H1 (cell line): ENCODE data around the gene CLMP. TPM values are rescaled to one million over a fixed set of nuclear protein-coding genes. Genes with fewer than 3 reads are reported as not detected.

Source experiments
- CTCF ChIA-PET: fragments of 300-600 bp; sonication (Branson Sonifier 250); formaldehyde crosslinking; loops from one replicate; lab custom pipeline; 2021; ENCODE audit not compliant: partially characterized antibody; lab: Charles Lee
- POLR2A ChIA-PET: fragments of 300-600 bp; sonication (Branson Sonifier 250); formaldehyde crosslinking; loops from one replicate; lab custom pipeline; 2021; ENCODE audit warnings: inconsistent platforms; ENCODE audit not compliant: partially characterized antibody; lab: Charles Lee
- DNase-seq, 2 experiments: peaks; one replicate each; pipeline versions ENCODE4 v3.0.0 to v3.0.0-alpha.2; 2010 to 2022; ENCODE audit warnings: low spot score in 2 of 2, low read depth in 1 of 2, mixed read lengths in 1 of 2
- FAIRE-seq: peaks from 2 replicates; lab custom pipeline; 2011; peaks lifted over from hg19 to GRCh38; lab: Jason Lieb, UNC
- H2AFZ ChIP-seq: 2 replicates; pipeline ENCODE4 v1.8.1; 2012; ENCODE audit warnings: low read length, inconsistent platforms
- H2AK5ac ChIP-seq: 2 replicates; pipeline ENCODE4 v1.6.1; 2013; ENCODE audit warnings: low read depth, low read length
- H2BK120ac ChIP-seq: replicated peaks from 2 replicates; pipeline ENCODE3; 2013; ENCODE audit warnings: low read depth, low read length, inconsistent platforms
- H2BK12ac ChIP-seq: 2 replicates; pipeline ENCODE4 v1.6.1; 2013; ENCODE audit warnings: low read depth, low read length
- H2BK15ac ChIP-seq: 2 replicates; pipeline ENCODE4 v1.6.1; 2013; ENCODE audit warnings: low read length
- H2BK20ac ChIP-seq: 2 replicates; pipeline ENCODE4 v1.6.1; 2013; ENCODE audit warnings: low read length
- H2BK5ac ChIP-seq: 2 replicates; pipeline ENCODE4 v1.6.1; 2013; ENCODE audit warnings: low read depth, low read length
- H3K14ac ChIP-seq: 2 replicates; pipeline ENCODE4 v1.6.1; 2013; ENCODE audit warnings: inconsistent platforms; ENCODE audit not compliant: insufficient read length
- H3K18ac ChIP-seq: 2 replicates; pipeline ENCODE4 v1.6.1; 2013; ENCODE audit warnings: low read length; ENCODE audit errors: extremely low read depth
- H3K23ac ChIP-seq: 2 replicates; pipeline ENCODE4 v1.6.1; 2013; ENCODE audit warnings: inconsistent platforms; ENCODE audit not compliant: insufficient read length
- H3K23me2 ChIP-seq: 2 replicates; pipeline ENCODE4 v1.6.1; 2013; ENCODE audit warnings: low read depth, low read length
- H3K27ac ChIP-seq: 2 replicates; pipeline ENCODE4 v1.6.1; 2011; ENCODE audit warnings: low read depth, low read length, inconsistent platforms
- H3K27me3 ChIP-seq, 4 experiments: replicated peaks in 1 of 4; 1 replicate in 1 of 4; 2 replicates in 3 of 4; pipeline versions ENCODE4 v1.6.1 to v1.8.1; 2011 to 2013; ENCODE audit warnings: low read length in 3 of 4, mild to moderate bottlenecking in 3 of 4, inconsistent platforms in 2 of 4, mixed read lengths in 2 of 4, moderate library complexity in 1 of 4; ENCODE audit not compliant: control insufficient read depth in 3 of 4, insufficient read depth in 3 of 4; ENCODE audit errors: extremely low read depth in 1 of 4
- H3K36me3 ChIP-seq, 4 experiments: 2 replicates each; pipeline versions ENCODE4 v1.6.1 to v1.8.1; 2011 to 2013; ENCODE audit warnings: mild to moderate bottlenecking in 4 of 4, low read length in 3 of 4, moderate library complexity in 2 of 4, control low read depth in 1 of 4, inconsistent platforms in 1 of 4; ENCODE audit not compliant: insufficient read depth in 4 of 4, control insufficient read depth in 2 of 4
- H3K4ac ChIP-seq: replicated peaks from 2 replicates; pipeline ENCODE3; 2013; ENCODE audit warnings: low read length, low read depth, mixed read lengths, inconsistent platforms; ENCODE audit not compliant: insufficient read length
- H3K4me1 ChIP-seq, 4 experiments: replicated peaks in 1 of 4; 1 replicate in 1 of 4; 2 replicates in 3 of 4; pipeline versions ENCODE4 v1.6.1 to v1.8.1; 2011 to 2013; ENCODE audit warnings: low read length in 3 of 4, inconsistent platforms in 2 of 4, mixed read lengths in 1 of 4; ENCODE audit not compliant: insufficient read depth in 4 of 4, control insufficient read depth in 3 of 4
- H3K4me2 ChIP-seq, 2 experiments: 2 replicates each; pipeline versions ENCODE4 v1.6.1 to v1.8.1; 2011 to 2013; ENCODE audit warnings: low read depth in 2 of 2, low read length in 2 of 2, control low read depth in 1 of 2, inconsistent platforms in 1 of 2, mild to moderate bottlenecking in 1 of 2; ENCODE audit not compliant: insufficient read depth in 1 of 2
- H3K4me3 ChIP-seq, 4 experiments: fragments of 200-600, 300-600 bp in 1 of 4; sonication (generic), shearing (Covaris generic), sonication (Bioruptor Twin) in 1 of 4; 2 replicates each; pipeline versions ENCODE4 v1.5.1 to v1.8.1; 2011 to 2016; ENCODE audit warnings: low read length in 4 of 4, low read depth in 3 of 4, control low read depth in 2 of 4, inconsistent platforms in 2 of 4, mild to moderate bottlenecking in 2 of 4, mixed read lengths in 1 of 4, moderate library complexity in 1 of 4; ENCODE audit not compliant: insufficient read depth in 2 of 4; ENCODE audit errors: extremely low read depth in 1 of 4
- H3K56ac ChIP-seq: replicated peaks from 2 replicates; pipeline ENCODE3; 2013; ENCODE audit warnings: low read depth, mild to moderate bottlenecking, mixed read lengths, low read length, inconsistent platforms; ENCODE audit not compliant: insufficient read length
- H3K79me1 ChIP-seq: 2 replicates; pipeline ENCODE4 v1.6.1; 2013; ENCODE audit warnings: low read depth, low read length, control low read depth
- H3K79me2 ChIP-seq, 2 experiments: 2 replicates each; pipeline versions ENCODE4 v1.6.1 to v1.8.1; 2012 to 2013; ENCODE audit warnings: low read length in 2 of 2, mild to moderate bottlenecking in 2 of 2, inconsistent platforms in 1 of 2; ENCODE audit not compliant: insufficient read depth in 2 of 2, control insufficient read depth in 1 of 2
- H3K9ac ChIP-seq, 4 experiments: replicated peaks in 1 of 4; 1 replicate in 1 of 4; 2 replicates in 3 of 4; pipeline versions ENCODE4 v1.6.1 to v1.8.1; 2011 to 2013; ENCODE audit warnings: low read depth in 3 of 4, low read length in 3 of 4, control low read depth in 2 of 4, mild to moderate bottlenecking in 2 of 4, moderate library complexity in 2 of 4, inconsistent platforms in 1 of 4; ENCODE audit errors: extremely low read depth in 1 of 4
- H3K9me3 ChIP-seq, 2 experiments: 2 replicates each; pipeline versions ENCODE4 v1.6.1 to v1.8.1; 2012 to 2013; ENCODE audit warnings: mild to moderate bottlenecking in 2 of 2, moderate library complexity in 2 of 2, control low read depth in 1 of 2, inconsistent platforms in 1 of 2, low read depth in 1 of 2, low read length in 1 of 2, mixed read lengths in 1 of 2; ENCODE audit not compliant: insufficient read depth in 2 of 2
- H4K20me1 ChIP-seq, 2 experiments: replicated peaks in 1 of 2; 2 replicates each; pipeline versions ENCODE3 to v1.8.1; 2011 to 2013; ENCODE audit warnings: inconsistent platforms in 2 of 2, low read length in 2 of 2, mild to moderate bottlenecking in 1 of 2; ENCODE audit not compliant: insufficient read depth in 2 of 2, control insufficient read depth in 1 of 2
- H4K5ac ChIP-seq: 2 replicates; pipeline ENCODE4 v1.6.1; 2013; ENCODE audit warnings: low read length, low read depth, mixed read lengths, inconsistent platforms; ENCODE audit not compliant: insufficient read length
- H4K8ac ChIP-seq: 2 replicates; pipeline ENCODE4 v1.8.0; 2013; ENCODE audit warnings: mild to moderate bottlenecking, moderate library complexity, low read length, inconsistent platforms; ENCODE audit not compliant: insufficient read depth; ENCODE audit errors: extremely low read depth
- H4K91ac ChIP-seq: replicated peaks from 2 replicates; pipeline ENCODE3; 2013; ENCODE audit warnings: low read length, mixed read lengths, inconsistent platforms; ENCODE audit not compliant: insufficient read length
- BRCA1 ChIP-seq: IDR thresholded peaks from 2 replicates; pipeline ENCODE4 v1.6.1; 2012; ENCODE audit warnings: low read depth, low read length, improper control_type of control experiment
- CBX5 ChIP-seq: fragments of 300-800, 300-1000 bp; sonication (generic); IDR thresholded peaks from 2 replicates; pipeline ENCODE4 v1.7.1; 2016; ENCODE audit warnings: antibody characterized with exemption, low read length, low read depth
- CHD1 ChIP-seq: IDR thresholded peaks from 2 replicates; pipeline ENCODE4 v1.6.1; 2012; ENCODE audit warnings: low read depth, low read length, improper control_type of control experiment
- FOSL1 ChIP-seq: IDR thresholded peaks from 2 replicates; pipeline ENCODE4 v1.6.1; 2011; ENCODE audit warnings: mild to moderate bottlenecking, low read depth, low read length, moderate library complexity; ENCODE audit not compliant: insufficient read depth
- KDM5A ChIP-seq: fragments of 200-600 bp; IDR thresholded peaks from 2 replicates; pipeline ENCODE4 v1.7.1; 2012; ENCODE audit warnings: mild to moderate bottlenecking, low read length, inconsistent platforms, mixed read lengths
- SRF ChIP-seq: IDR thresholded peaks from 2 replicates; pipeline ENCODE4 v1.6.1; 2011; ENCODE audit warnings: mild to moderate bottlenecking, low read depth, low read length, moderate library complexity
- WGBS, 2 experiments: shearing (Covaris generic) in 1 of 2; methylation state at CpG; one replicate each; pipeline versions ENCODE4 v1.1.6 to v1.1.7; 2013 to 2015; ENCODE audit warnings: low lambda C conversion rate in 2 of 2, mixed read lengths in 2 of 2, inconsistent platforms in 1 of 2, low coverage in 1 of 2, missing lambda C conversion rate in 1 of 2; ENCODE audit not compliant: insufficient replicate concordance in 2 of 2, insufficient coverage in 1 of 2, insufficient read length in 1 of 2; ENCODE audit errors: extremely low coverage in 1 of 2, missing lambda C conversion rate in 1 of 2; 5-methylcytosine and 5-hydroxymethylcytosine counted together
- polyA plus RNA-seq, 7 experiments: library from polyadenylated mRNA; depleted of rRNA in 3 of 7; stranded (reverse) in 5 of 7; unstranded in 2 of 7; fragments of >200 nt in 5 of 7; fragments of 200-250 nt in 2 of 7; gene quantifications; 1 replicate in 5 of 7; 2 replicates in 1 of 7; 4 replicates in 1 of 7; pipeline versions ENCODE4 v1.2.1 to v1.2.3, GENCODE V29; 2011 to 2013; ENCODE audit warnings: missing spikeins in 2 of 7, mixed read lengths in 2 of 7
- total RNA-seq: library from RNA; stranded (reverse); fragmentation: NEBNext Ultra II Directional; extraction: Animal tissue kit (Norgen Biotek cat#: 25700); gene quantifications from 2 replicates; pipeline ENCODE4 v1.2.1, GENCODE V29; 2021

The CLMP gene
- total and polyA plus RNA-seq, 2 of the 8 experiments (the other 6 are each of a cell fraction or from before 2014, with no cell fraction given), result 9.9 to 24.1 TPM

- no peak overlapping the region for H2AFZ ChIP-seq
- H3K4me3 ChIP-seq, result no peak overlapping the region
- H3K18ac ChIP-seq, result no peak overlapping the region
- no peaks in the 10 kb centered on the region for H3K23me2 ChIP-seq
- WGBS, 2 experiments, result 85% methylated on average over 1 of the region's 1 CpG; no CpG with 5 or more reads in 1 of the 2 experiments
- no peak for DNase-seq
- FAIRE-seq, result no peak
- no peak overlapping the region for H4K8ac ChIP-seq
- H3K79me1 ChIP-seq, result no peaks in the 10 kb centered on the region
- no peak overlapping the region for H3K23ac ChIP-seq
- no peak overlapping the region for H3K4ac ChIP-seq
- no peaks in the 10 kb centered on the region for H3K27me3 ChIP-seq
- peaks cover 0 to 2% (median 0%) of the 10 kb centered on the region in 4 experiments; a peak in 2 of 7 replicates for H3K4me1 ChIP-seq
- no peak overlapping the region for H2BK120ac ChIP-seq
- H3K14ac ChIP-seq, result no peak overlapping the region
- no peak overlapping the region for H2BK5ac ChIP-seq
- no peaks in the 10 kb centered on the region for H3K9me3 ChIP-seq
- POLR2A ChIA-PET, result no interaction called here
- H3K56ac ChIP-seq, result no peak overlapping the region
- no peak overlapping the region for H2AK5ac ChIP-seq
- no peak overlapping the region for H3K9ac ChIP-seq
- H3K36me3 ChIP-seq, result no peaks in the 10 kb centered on the region
- H4K91ac ChIP-seq, result no peak overlapping the region
- H4K20me1 ChIP-seq, result no peaks in the 10 kb centered on the region
- no peak overlapping the region for H4K5ac ChIP-seq
- CTCF ChIA-PET, result interaction anchor here (0.9 to 11.9 kb wide), 9 partner anchors 7 to 240 kb away, joined by 3 to 170 read pairs (median 7); no protein-coding TSS in a partner anchor
- H2BK12ac ChIP-seq, result no peak overlapping the region
- H3K27ac ChIP-seq, result no peak overlapping the region
- H3K4me2 ChIP-seq, result no peak overlapping the region
- H3K79me2 ChIP-seq, result no peaks in the 10 kb centered on the region
- H2BK20ac ChIP-seq, result no peak overlapping the region
- no peak overlapping the region for H2BK15ac ChIP-seq
- TF ChIP-seq CHD1, result no peak
- no peak for TF ChIP-seq CBX5
- no peak for TF ChIP-seq FOSL1
- TF ChIP-seq BRCA1, result no peak
- no peak for TF ChIP-seq KDM5A
- no peak for TF ChIP-seq SRF
Observed at GRCh38 chr11:123238297-123238696, 43.2 kb upstream of the CLMP start.
